ENCODE results near the gene FUT2.

The FUT2 gene

GRCh38 chr19:48750771-48751504 lies 55.2 kb downstream of the FUT2 start:
- DNase-seq (ENCODE audit: low spot score), result no peak

DNA sequence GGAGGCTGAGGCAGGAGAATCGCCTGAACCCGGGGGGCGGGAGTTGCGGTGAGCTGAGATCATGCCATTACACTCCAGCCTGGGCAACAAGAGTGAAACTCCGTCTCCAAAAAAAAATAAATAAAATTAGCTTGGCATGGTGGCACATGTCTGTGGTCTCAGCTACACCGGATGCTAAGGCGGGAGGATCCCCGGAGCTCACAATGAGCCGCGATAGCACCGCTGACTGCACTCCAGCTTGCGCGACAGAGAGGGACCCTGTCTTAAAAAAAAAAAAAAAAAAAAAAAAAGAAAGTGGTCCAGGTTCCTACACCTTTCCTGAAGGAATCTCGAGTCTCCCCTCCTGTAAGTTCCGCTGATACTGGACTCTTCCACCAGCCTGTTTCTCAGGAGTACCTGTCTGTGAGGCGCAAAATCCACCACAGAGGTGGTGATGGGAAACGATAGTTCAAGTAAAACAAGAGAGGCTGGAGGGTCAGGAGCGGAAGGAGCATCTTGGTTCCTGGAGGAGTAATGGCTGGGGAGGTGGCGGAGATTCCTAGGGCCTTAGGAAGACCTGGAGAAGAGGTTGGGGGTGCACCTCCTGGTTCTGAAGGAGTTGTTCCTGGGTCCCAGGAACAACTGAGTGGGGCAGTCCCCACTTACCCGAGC lies 56.2 kb downstream of the FUT2 start:
- no peak for DNase-seq (ENCODE audit: low spot score)

- peak; percentile 71 for DNase-seq (ENCODE audit: low spot score)
Observed at GRCh38 chr19:48752496-48753365, 57.0 kb downstream of the FUT2 start, which contains the start of gene FUT1. Gene FUT1 (minus strand): TSS chr19:48752641. CDS start chr19:48751281, 1,360 bp downstream.

- DNase-seq (ENCODE audit: low spot score), result no peak
Observed at GRCh38 chr19:48755084-48755641, 59.4 kb downstream of the FUT2 start, which contains the start of gene FGF21. Gene FGF21 (plus strand): TSS chr19:48755524. CDS start chr19:48756237, 713 bp downstream.
